ENCODE measurements around the gene MAPK6. TPM values are rescaled to one million over a fixed set of nuclear protein-coding genes. Genes with fewer than 3 reads are reported as not detected.

The MAPK6 gene
- polyA plus RNA-seq, 1 donor (not counting 4 experiments of a cell fraction or from before 2014, with no cell fraction given): 103 TPM

DNA sequence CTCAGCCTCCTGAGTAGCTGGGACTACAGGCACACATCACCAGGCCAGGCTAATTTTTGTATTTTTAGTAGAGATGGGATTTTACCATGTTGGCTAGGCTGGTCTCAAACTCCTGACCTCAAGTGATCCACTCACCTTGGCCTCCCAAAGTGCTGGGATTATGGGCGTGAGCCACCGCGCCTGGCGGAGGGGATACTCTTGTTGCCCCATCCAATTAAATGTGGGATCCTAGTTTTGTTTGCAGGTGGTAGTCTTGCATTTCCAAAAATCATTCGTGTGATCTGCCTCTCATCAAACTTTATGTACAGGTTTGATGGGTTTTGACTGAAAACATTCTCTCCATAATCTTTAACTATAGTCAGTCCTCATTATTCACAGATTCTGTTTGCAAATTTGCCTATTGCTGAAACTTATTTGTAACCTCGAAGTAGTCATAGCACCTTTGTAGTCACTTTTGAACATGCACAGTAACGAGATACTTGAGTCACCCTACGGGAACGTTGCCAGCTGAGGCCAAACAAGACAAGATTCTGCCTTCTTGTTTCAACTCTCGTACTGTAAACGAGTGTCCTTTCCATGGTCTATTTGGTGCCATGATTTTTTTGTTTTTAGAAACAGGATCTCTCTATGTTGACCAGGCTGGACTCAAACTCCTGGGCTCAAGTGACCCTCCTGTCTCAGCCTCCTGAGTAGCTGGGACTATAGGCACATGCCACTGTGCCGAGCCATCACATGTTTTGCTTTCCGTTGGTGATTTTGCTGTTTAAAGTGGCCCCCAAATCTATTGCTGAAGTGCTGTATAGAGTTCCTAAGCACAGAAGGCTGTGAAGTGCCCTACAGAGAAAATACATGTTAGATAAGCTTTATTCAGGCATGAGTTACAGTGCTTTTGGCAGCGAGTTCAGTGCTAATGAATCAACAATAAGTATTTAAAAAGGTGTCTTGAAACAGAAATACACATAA is 8.1 kb upstream of the MAPK6 start:
- Histone ChIP-seq H3K9ac (ENCODE audit: control insufficient read depth, extremely low read depth, insufficient read depth, low read length) (peak overlapping the region; percentile 67), H3K9me3 (ENCODE audit: control insufficient read depth, low read depth, low read length) (no peaks in the 10 kb centered on the region), H3K27me3 (ENCODE audit: control insufficient read depth, extremely low read depth, insufficient read depth, low read length) (no peaks in the 10 kb centered on the region), H3K27ac (ENCODE audit: control insufficient read depth, insufficient read depth, low read length) (peak overlapping the region; percentile 86), H3K9me1 (ENCODE audit: control insufficient read depth, extremely low read depth, insufficient read depth, low read length) (no peaks in the 10 kb centered on the region), H3K79me2 (ENCODE audit: control insufficient read depth, insufficient read depth, low read length) (no peaks in the 10 kb centered on the region), H3K4me3 (ENCODE audit: control insufficient read depth in 2 of 3, extremely low read depth in 1 of 3, insufficient read depth in 2 of 3, low read depth in 1 of 3, low read length in 3 of 3) (peak overlapping the region in 1 of 3 experiments; percentile 23), H4K20me1 (ENCODE audit: control insufficient read depth, extremely low read depth, insufficient read depth, low read length) (no peaks in the 10 kb centered on the region), H2AFZ (ENCODE audit: control insufficient read depth, low read length) (peak overlapping the region; percentile 32), H3K36me3 (ENCODE audit: control insufficient read depth in 2 of 2, extremely low read depth in 1 of 2, insufficient read depth in 2 of 2, low read length in 2 of 2) (no peaks in the 10 kb centered on the region), H3K4me1 (ENCODE audit: control insufficient read depth, extremely low read depth, insufficient read depth, low read length) (peaks cover 42% of the 10 kb centered on the region), H3K4me2 (ENCODE audit: control insufficient read depth, extremely low read depth, insufficient read depth, low read depth, low read length) (peak overlapping the region; percentile 79)
- peak; percentile 82 for FAIRE-seq
- TF ChIP-seq EZH2 (IDR thresholded peaks at IDR 0.05; ENCODE audit: low read length) (no peak), CTCF (optimal IDR thresholded peaks at IDR 0.05 in 1 of 3, IDR thresholded peaks at IDR 0.05 in 1 of 3, conservative IDR thresholded peaks at IDR 0.05 in 1 of 3; ENCODE audit: extremely low read depth in 1 of 3, insufficient read depth in 2 of 3, low read length in 3 of 3) (no peak)
- peak; percentile 85 for DNase-seq (ENCODE audit: low read depth, low spot score)
- dilution Hi-C loops (cut with MboI; ENCODE audit: extremely low pct_ligation_motif_present, low sequenced_read_pairs): no loop called here

DNA sequence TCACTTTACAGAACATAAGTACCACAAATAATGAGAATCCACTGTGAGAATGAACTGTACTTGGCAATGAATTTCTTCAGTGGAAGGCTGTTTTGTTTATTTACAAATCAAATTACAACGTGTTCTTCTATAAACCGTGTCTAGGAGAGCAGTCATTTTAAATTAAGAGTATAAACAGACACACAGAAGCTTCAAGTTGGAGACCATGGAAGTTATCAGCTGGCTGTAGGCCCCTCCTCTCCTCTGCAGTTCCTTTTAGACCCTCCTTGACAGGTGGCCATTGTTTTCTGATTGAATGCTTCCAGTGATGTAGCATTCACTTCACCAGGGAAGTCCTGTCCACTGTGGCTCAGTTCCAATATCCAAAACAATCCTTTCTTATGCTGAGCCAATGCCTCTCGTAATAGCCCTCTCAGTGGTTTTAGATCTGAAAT is 7.3 kb upstream of the MAPK6 start:
- TF ChIP-seq EZH2 (IDR thresholded peaks at IDR 0.05; ENCODE audit: low read length) (no peak), CTCF (optimal IDR thresholded peaks at IDR 0.05 in 1 of 3, IDR thresholded peaks at IDR 0.05 in 1 of 3, conservative IDR thresholded peaks at IDR 0.05 in 1 of 3; ENCODE audit: extremely low read depth in 1 of 3, insufficient read depth in 2 of 3, low read length in 3 of 3) (no peak)
- no peaks in the 10 kb centered on the region for H3K9me1 ChIP-seq (ENCODE audit: control insufficient read depth, extremely low read depth, insufficient read depth, low read length)
- peak overlapping the region; percentile 79 for H3K4me2 ChIP-seq (ENCODE audit: control insufficient read depth, extremely low read depth, insufficient read depth, low read depth, low read length)
- H3K27me3 ChIP-seq (ENCODE audit: control insufficient read depth, extremely low read depth, insufficient read depth, low read length): no peaks in the 10 kb centered on the region
- peak overlapping the region; percentile 32 for H2AFZ ChIP-seq (ENCODE audit: control insufficient read depth, low read length)
- H3K79me2 ChIP-seq (ENCODE audit: control insufficient read depth, insufficient read depth, low read length): no peaks in the 10 kb centered on the region
- peaks cover 33% of the 10 kb centered on the region for H3K4me1 ChIP-seq (ENCODE audit: control insufficient read depth, extremely low read depth, insufficient read depth, low read length)
- H3K4me3 ChIP-seq (ENCODE audit: control insufficient read depth in 2 of 3, extremely low read depth in 1 of 3, insufficient read depth in 2 of 3, low read depth in 1 of 3, low read length in 3 of 3): no peak overlapping the region
- peak overlapping the region; percentile 86 for H3K27ac ChIP-seq (ENCODE audit: control insufficient read depth, insufficient read depth, low read length)
- no peaks in the 10 kb centered on the region for H3K36me3 ChIP-seq (ENCODE audit: control insufficient read depth in 2 of 2, extremely low read depth in 1 of 2, insufficient read depth in 2 of 2, low read length in 2 of 2)
- no peak overlapping the region for H3K9ac ChIP-seq (ENCODE audit: control insufficient read depth, extremely low read depth, insufficient read depth, low read length)
- FAIRE-seq: no peak
- H4K20me1 ChIP-seq (ENCODE audit: control insufficient read depth, extremely low read depth, insufficient read depth, low read length): no peaks in the 10 kb centered on the region
- dilution Hi-C loops (cut with MboI; ENCODE audit: extremely low pct_ligation_motif_present, low sequenced_read_pairs): no loop called here
- no peak for DNase-seq (ENCODE audit: low read depth, low spot score)
- H3K9me3 ChIP-seq (ENCODE audit: control insufficient read depth, low read depth, low read length): no peaks in the 10 kb centered on the region
